GM19240 (cell line): ENCODE data around the gene PAX9.

ENCODE experiments used
- DNase-seq: peaks from one replicate; pipeline ENCODE4 v3.0.0; 2011; ENCODE audit warnings: low spot score; ENCODE audit not compliant: insufficient read length

The PAX9 gene

DNA sequence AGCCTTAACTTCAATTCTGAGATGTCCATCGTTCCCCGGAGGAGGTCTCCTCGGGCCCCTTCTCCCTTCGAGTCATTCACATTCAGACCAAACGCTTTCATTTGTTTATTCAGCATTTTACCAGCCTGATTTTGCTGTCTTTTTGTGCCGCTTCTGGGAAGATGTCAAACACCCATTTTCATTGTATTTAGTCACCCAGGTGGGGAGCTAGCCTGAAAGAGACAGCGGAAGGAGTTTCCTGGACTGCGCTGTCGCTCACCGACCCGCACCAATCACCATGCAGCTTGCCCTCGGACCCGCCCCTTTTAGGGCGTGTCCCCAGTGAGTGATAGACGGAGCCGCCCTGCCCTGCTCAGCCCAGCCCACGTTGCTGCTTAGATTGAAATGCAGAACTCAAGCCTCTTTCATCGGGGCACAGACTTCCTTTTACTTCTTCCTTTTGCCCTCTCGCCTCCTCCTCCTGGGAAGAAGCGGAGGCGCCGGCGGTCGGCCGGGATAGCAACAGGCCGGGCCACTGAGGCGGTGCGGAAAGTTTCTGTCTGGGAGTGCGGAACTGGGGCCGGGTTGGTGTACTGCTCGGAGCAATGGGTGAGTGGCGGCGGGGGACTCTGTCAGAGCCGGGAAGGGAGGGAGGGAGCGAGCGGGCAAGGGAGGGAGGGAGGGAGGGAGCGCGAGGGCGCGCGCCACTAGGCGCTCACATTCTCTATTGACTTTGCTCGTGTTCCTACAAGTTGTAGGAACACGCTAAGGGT lies at the start of gene PAX9:
Gene PAX9 (plus strand): TSS at position 355 of the 752 bp plus-strand sequence. CDS start 230 bp downstream, at position 585.
- no peak for DNase-seq

DNA sequence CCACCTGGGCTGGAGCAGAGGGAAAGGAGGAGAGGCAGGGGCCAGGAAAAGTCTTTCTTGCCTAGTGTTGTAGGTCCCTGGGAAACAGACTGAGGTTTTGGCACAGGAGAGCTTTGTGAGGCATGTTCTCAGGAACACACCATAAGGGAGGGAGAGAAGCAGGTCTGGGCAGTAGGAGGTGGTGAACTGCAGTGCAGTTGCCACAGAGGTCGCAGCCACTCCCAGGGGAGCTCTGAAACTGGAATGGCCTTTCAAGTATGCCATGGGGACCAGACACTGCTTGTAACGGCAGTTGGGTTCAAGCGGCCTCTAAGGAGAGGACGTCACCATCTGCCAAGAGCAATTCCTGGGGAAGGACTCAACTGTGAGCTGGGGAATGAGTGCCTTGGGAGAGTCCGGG lies 43.8 kb upstream of the PAX9 start:
- DNase-seq = no peak

DNA sequence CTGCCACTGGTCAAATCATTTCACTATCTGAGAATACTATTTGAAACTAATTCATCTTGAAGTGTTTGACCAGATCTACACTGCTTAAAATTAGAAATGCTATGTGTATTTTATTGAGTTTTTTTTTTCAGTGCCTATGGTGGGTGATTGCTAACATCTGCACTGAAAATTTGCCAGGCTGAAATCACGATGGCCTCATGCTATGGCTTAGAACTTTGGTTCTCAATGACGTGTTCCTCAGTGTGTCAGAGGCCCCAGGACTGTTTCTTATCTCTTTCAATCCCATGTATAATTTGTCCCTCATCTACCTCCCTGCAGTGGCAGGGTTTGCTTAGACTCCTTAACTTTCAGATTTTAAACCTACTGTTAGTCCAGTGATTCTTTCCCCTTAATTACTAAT lies 43.0 kb upstream of the PAX9 start:
- no peak for DNase-seq

DNA sequence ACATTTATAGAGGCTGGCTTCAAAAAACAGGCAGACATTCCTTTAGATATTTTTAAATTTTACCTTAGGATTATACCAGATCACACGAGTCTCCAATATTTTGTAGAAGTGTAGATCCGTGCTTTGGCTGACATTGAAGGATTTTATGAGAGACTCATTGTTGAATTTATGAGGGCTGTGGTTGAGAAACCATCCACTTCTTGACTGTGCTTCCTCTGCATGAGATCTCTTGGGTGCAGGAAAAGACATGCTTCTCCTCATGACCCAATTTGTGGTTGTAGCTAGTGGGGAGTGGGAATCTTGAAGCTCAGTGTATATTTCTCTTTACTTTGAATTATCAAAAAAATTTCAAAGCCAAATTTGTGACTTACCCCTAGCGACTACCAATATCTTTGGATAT lies 42.5 kb upstream of the PAX9 start:
- DNase-seq = no peak

DNA sequence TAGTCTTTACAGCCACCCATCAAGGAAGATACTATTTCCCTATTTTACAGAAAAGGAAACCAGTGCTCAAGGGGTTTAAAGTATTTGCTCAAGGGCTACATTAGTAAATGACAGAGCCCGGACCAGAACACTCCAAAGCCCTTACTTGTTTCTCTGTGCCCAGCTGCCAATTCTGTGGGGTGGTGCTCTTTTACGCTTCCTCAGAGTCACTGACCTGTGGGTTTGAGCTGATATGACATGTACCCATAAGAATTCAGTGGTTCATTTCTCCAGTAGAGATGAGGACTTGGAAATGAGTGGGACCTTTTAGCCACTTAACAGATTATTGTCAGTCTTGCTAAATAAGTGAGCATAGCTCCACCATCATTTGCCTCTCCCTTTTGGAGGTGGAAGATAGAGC lies 41.8 kb upstream of the PAX9 start:
- DNase-seq = no peak

DNA sequence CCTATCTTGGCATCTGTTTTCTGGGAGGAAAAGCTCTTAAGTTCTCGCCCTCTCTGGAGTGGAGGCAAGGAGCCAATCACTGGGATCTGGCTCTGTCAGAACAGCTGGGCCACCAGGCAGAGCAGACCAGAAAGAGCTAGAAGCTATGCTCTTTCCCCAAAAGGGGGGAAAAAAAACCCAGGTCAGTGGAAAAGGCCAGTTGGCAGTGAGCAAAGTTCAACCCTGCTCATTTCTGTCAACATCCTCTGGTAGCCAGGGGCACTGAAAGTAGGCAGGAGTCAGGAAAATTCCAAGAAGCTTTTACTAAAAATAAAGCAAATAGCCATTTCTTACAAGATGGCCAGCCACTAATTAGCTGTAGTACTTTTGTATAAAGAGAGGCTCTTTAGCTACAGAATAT lies 36.6 kb upstream of the PAX9 start:
- no peak for DNase-seq

DNA sequence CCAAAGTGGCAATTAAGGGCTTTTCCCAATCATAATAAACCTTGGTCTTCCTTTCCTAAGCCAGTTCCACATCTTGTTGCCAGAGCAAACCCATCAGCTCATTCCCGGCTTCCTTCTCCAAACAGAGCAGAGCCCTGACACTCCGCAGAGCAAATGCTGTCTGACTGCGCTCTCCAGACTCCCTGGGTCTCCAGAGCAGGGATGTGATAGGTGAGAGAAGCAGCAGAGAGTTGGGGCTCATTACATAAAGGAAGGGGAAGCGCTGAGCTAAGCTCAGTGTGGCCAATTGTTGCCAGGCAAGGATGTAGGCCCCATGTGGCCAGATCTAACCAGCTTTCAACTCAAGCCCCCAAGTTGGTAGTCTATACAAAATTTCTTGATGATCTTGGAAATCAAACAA lies 36.2 kb upstream of the PAX9 start:
- no peak for DNase-seq

DNA sequence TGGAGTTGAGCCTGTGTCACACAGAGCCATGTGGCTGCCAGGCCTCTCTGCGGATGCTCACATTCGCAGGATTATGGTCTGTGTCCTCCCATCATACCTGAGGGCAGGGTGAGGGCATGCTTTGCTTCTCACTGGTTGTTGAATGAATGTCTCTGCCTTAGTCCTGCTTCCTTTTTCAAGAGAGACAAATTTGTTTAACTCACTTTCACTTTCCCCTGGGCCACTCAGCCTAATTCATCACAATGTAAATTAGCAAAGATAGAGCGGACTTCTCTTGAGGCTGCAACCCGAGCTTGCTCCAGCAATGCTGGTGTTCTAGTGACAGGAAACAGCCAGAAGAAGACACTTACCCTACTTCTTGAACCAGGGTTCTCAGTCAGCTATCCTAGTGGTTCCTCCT lies 35.5 kb upstream of the PAX9 start:
- DNase-seq = no peak

DNA sequence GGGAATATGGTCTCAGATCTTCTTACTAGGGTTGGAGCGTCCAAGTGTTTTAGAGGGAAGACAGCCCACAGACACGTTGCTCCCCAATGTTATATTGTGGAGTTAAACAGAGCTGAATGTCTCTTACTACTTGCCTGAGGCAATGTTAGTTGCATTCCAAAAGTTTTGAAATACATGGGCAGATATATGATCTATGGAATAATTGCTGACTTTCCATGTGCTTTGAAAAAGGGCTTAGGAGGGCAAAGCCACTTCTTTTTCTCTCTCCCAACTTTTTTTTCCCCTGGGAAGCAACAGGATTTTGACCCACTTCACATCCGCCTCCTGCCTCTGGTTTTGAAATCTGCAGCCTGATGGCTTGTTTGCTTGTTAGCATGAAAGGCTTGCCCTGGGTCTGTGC lies 33.7 kb upstream of the PAX9 start:
- DNase-seq = no peak

DNA sequence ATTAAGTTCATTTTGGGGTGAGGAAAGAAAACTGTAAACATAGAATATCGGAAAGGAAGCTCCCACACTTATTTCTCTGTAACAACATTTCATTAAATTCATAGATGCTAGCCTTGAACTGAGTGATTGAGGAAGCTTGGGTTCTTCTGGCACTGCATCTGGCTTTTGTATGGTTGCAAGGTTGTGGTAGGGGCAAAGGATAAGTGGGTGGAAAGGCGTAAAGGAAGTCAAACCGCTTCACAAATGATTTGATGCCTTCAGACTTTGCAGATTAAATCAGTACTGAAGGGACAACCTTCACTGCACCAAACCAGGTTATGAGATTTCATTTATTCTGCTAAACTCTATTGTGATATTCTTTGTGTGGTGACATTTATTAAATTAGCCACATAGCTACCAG lies 28.1 kb upstream of the PAX9 start:
- DNase-seq = no peak

DNA sequence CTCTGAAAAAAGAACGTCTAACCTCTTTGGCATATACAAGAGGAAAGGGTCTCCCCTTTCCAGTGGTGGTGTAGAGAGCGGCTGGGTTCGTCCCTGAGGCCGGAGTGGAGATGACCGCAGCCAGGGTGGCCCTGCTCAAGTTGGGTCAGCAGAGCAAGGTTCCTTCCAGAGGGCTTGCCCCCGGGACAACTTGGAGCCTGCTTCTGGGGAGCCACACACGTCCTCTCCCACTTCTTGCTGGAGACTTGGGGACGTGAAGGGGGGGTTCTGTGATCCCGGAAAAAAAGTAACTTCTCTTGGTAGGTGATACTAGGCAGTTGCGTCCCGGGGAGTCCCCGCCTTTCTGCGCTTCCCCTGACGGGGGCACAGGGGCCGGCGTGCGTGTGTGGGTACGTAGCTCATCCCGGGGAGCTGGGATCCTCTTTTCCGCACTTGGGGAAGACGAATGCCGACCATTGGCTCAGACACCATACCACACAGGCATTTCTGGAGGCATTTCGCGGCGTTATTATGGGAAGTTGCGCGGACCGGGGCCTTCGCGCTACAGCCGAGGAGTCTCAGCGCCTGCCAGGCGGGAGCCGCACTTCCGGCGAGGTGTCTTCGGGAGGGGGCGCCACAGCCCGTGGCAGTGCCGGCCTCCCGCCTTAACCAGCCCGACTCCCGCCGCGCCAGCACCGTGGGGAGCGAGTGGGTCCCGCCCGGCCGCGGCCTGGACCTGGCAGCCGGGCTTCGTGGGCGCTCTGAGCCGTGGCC lies 14.8 kb upstream of the PAX9 start:
- DNase-seq = no peak

DNA sequence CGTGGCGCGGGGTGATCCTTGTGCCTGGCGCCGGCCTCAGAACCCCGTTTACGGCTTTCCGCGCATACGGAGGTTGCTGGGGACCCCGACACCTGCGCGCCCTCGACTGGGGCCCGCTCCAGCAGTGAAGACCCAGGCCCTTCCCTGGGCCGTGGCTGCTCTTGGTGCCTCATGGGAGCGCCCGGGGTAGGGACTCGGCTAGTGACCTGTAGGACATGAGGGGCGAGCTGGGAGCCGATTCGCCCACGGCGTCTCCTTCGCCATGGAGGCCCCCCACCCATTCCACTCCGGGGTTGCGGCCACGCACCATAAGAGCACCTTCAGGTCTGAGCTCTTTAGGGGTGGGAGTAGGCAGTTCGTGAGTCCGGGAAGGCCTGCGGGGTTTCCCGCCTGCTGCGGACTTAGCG lies 14.2 kb upstream of the PAX9 start:
- no peak for DNase-seq

DNA sequence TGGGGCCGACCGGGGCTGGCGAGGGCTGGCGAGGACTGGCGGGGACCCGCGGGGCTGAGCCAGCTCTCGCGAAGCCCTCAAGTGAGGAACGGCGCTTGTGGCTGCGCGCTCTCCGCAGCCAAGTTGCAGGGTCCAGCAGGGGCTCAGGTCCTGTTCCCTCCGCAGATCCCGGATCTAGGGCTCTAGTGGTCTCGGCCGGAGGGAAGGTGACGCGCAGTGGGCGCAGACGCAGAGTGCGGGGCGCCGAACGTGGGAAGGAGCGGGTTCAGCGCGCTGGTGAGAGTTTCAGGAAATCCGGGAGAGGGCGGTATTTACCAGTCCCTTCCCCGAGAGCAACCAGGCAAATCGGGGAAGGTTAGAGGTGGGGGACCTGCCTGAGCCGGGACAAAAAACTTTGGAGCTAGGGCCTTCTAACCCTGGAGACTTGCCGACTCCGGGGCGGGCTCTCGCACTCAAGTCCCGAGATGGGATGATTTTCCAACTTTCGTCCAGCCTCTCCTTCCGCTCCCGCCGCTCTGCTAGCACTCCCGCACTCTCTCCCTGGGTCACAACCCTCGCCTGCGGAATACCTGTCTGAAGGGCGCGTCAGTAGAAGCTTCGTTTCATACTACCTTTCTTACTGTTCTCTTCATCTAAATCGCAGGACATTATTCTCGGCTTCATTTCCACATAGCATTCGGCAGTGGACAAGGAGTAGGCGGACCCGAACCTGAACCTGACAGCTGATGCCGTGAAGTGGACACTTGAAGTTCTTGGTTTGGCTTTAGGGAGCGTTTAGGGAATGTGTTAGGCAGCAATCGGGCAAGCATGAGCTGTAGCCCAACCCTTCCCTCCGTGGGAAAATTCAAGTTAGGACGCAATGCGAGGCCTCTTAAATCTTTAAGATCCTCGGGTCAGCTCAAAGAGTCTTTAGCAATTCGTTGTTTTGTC lies 13.6 kb upstream of the PAX9 start:
- no peak for DNase-seq

DNA sequence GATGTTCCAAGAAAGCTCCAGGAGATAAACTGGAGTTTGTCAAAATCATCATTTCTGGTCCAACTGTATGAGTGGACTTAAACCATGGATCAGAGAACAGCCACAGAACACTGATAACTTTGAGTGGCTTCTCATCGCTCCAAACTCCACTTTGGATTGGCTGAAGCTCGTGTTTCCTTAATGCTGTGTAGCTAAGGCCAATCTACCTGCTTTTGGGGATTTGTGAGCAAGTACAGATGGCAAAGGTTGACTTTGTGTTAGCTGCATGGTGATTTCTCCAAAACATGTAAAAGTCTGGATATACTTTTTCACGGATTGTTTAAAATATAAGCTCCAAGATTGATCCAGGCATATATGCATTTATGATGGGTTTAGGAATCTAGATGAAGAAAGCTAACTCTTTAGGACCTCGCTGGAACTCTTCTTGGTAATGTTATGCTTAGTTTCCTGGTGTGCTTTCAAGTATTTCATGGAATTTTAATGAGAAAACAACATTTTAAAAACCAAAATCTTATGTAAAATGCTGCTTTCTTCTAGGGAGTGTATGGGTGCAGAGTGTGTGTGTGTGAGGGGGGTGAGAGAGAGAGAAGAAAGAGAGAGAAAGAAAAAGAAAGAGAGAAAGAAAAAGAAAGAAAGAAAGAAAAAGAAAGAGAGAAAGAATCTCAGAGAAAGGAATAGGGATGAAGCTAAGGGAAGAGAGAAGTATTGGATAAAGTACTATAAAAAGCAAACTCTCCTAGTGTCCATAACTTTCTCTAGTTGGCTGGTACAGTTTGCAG lies 11.6 kb upstream of the PAX9 start:
- DNase-seq = no peak

DNA sequence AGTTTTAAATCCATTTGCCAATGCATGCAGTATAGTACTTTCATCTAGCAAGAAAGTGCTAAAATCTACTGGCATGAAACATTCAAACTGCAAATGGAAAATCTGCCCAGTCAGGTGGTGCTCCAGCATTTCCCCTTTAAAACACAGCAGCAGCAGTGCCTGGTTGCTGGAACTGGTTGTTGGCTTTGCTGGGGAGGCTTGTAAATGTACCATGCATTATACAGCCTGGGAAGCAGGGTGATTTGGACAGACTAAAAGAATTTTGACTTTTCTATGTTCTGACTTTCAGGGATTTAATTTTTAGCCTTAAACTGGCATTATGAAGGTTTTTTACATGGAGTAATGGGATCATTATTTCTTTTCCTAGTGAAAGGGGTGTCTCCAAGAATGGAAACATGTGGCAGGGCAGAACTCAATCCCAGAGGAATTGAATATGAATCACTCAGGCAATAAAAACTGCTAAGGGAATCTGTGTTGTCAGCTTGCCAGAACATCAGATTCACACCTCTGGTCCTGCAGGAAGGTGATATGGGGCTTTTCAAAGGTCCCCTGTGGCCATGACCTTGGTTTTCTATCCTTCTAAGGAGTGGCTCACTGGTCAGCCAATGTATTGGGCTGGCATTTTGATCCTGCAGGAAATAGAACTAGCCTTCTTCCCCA lies 9.0 kb upstream of the PAX9 start:
- DNase-seq = no peak

DNA sequence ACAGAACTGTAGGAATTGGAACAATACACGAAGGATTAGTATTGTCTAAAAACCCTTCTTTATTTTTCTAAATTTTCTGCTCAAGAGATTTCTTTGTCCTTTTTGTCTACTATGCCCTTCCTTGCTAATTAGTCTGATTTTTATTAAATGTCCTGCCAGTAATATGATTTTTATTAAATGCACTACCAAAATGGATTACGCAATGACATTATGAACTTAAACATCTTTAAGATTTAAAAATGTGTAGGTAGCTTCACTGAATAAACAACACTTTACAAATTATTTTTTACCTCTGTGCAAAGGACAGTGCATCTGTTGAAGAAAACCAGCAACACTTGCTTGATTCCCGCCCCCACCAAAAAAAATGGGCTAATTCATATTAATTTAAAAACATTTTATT lies 8.2 kb upstream of the PAX9 start:
- no peak for DNase-seq

DNA sequence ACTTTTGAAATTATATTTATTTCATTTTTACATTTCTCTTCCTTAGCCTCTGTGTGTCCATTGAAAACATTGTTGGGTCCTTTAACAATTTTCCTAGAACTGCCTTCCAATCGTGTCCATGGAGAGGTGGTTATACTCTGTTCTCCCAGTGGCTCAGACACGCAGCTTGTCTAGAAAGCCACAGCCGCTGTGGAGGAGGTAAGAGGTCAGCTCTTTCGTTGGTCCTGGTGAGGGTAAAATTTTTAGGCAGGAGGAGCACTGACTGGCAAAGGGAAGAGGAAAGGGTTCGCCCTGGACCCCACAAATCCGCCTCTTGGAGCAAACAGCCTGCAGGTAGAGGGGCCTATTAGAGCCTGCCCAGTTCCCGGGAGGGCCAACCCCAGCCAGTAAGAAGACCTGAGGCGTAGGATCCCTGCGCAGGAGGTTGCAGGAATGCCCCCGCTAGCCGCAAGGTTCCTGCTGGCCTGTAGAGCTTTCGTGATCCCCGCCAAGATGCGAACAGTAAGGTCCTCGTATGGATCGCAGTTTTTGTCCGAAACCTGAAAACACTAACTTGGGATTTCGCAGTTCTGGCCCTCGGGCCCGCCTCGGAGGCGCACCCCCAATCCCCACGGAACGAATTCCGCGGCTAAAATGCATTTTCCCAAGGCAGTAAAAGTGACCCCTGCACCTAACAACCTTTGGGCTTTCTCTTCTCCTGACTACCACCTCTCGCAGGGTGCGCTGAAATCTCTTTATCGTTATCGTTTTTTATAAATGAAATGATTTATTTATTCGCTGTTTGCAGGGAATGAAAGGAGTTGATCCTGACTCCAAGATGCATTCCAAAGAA lies 7.5 kb upstream of the PAX9 start:
- DNase-seq = no peak

DNA sequence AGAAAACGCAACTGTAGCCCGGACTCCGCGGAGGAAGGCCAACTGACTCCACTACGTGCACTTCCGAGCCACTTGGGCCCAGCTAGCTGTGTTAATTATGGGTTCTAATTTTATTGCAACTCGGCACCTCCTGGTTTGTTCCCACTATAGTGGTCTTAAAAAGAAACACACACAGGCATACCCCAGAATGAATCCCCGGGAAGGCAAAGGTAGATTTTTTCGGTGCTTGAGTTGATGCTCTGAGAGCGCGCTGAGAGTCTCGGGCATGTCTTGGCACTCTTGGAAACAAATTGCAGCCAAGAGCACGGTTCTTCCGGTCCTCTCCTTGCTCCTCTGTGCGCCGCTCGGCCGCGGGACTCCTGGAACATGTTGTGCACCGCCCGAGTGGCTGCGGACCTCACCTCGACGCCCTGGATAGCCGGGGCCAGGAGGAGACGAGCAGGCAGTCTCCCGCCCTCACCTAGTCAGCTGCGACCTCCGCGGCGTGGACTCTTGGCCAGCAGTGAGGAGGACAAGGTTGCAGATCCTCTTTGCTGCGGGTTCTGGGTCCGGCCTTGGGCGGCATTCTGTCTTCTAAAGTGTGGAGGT lies 6.8 kb upstream of the PAX9 start:
- no peak for DNase-seq

DNA sequence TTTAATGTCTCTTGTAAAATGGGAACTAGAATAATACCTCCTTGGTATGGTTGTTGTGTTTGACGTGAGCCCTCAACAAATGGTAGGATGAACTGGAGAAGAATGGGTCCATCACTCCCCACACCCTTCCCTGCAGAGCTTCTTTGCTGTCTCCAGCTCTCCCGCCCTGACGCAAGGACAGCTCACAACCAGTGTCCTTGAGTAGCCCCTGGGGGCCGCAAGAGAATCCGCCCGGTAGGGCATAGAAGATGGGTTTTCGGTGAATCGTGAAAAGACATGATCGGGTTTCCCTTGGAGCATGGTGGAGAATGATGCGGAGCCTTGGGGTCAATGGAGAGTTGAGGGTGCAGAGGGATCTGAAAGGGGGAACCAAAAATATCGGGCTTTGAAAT lies 6.1 kb upstream of the PAX9 start:
- DNase-seq = no peak
